Keratinocyte (primary cell): Measurements from ENCODE around the gene CCBE1.

Experiments used
- EZH2 ChIP-seq: IDR thresholded peaks from one replicate; pipeline ENCODE4 v1.6.1; 2012; ENCODE audit warnings: inconsistent platforms, mild to moderate bottlenecking, low read length, moderate library complexity
- TF ChIP-seq, protein P1 (sequence below), 3 experiments: IDR thresholded peaks in 1 of 3; conservative IDR thresholded peaks in 1 of 3; optimal IDR thresholded peaks in 1 of 3; 2 replicates in 2 of 3; 3 replicates in 1 of 3; pipeline versions ENCODE3 to v1.5.1; 2011; ENCODE audit warnings: low read length in 3 of 3, mild to moderate bottlenecking in 3 of 3, moderate library complexity in 2 of 3, control low read depth in 1 of 3, inconsistent platforms in 1 of 3; ENCODE audit not compliant: insufficient read depth in 2 of 3; ENCODE audit errors: extremely low read depth in 1 of 3

GRCh38 chr18:59712311-59712710 lies 15.1 kb upstream of the CCBE1 start:
- TF ChIP-seq, protein P1, sequence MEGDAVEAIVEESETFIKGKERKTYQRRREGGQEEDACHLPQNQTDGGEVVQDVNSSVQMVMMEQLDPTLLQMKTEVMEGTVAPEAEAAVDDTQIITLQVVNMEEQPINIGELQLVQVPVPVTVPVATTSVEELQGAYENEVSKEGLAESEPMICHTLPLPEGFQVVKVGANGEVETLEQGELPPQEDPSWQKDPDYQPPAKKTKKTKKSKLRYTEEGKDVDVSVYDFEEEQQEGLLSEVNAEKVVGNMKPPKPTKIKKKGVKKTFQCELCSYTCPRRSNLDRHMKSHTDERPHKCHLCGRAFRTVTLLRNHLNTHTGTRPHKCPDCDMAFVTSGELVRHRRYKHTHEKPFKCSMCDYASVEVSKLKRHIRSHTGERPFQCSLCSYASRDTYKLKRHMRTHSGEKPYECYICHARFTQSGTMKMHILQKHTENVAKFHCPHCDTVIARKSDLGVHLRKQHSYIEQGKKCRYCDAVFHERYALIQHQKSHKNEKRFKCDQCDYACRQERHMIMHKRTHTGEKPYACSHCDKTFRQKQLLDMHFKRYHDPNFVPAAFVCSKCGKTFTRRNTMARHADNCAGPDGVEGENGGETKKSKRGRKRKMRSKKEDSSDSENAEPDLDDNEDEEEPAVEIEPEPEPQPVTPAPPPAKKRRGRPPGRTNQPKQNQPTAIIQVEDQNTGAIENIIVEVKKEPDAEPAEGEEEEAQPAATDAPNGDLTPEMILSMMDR (optimal IDR thresholded peaks at IDR 0.05 in 1 of 3, IDR thresholded peaks at IDR 0.05 in 1 of 3, conservative IDR thresholded peaks at IDR 0.05 in 1 of 3; ENCODE audit: extremely low read depth in 1 of 3, insufficient read depth in 2 of 3, low read length in 3 of 3) = no peak
- TF ChIP-seq EZH2 = no peak
